Activated effector memory CD4-positive, alpha-beta T cell treated with Interleukin-2 at 50 U/mL for 16 hours (primary cell): ENCODE measurements around the gene CCER1.

Source experiments
- DNase-seq: peaks from one replicate; pipeline ENCODE4 v3.0.0-alpha.2; 2020

Gene CCER1

GRCh38 chr12:90916516-90916915 is 38.5 kb downstream of the CCER1 start:
- DNase-seq: no peak

- DNase-seq: no peak
Measured at GRCh38 chr12:90915353-90915752, 39.6 kb downstream of the CCER1 start.

- no peak for DNase-seq
Measured at GRCh38 chr12:90910958-90911357, 44.0 kb downstream of the CCER1 start.

- no peak for DNase-seq
Measured at GRCh38 chr12:90909069-90909770, 45.8 kb downstream of the CCER1 start.

- no peak for DNase-seq
Measured at GRCh38 chr12:90908465-90908864, 46.5 kb downstream of the CCER1 start.

GRCh38 chr12:90905691-90906370 is 49.1 kb downstream of the CCER1 start:
- DNase-seq: no peak

GRCh38 chr12:90902596-90902995 is 52.4 kb downstream of the CCER1 start:
- no peak for DNase-seq
